IMR-90 (cell line): ENCODE results near the gene ARFGEF3. TPM values are rescaled to one million over a fixed set of nuclear protein-coding genes. Genes with fewer than 3 reads are reported as not detected.

Source experiments
- ATAC-seq: fragments of 200-7000 bp; cut with Tn5 transposase; 2 replicates; pipeline ENCODE4 v1.9.1; 2020; ENCODE audit warnings: low read depth, mild to moderate bottlenecking, moderate library complexity
- BruUV-seq: library from RNA; stranded (reverse); fragments of 400-500 nt; replicated peaks from 2 replicates; lab custom pipeline; 2021; lab: Mats Ljungman, UMichigan
- CTCF ChIA-PET: fragments of 300-600 bp; formaldehyde crosslinking; extraction: SDS; loops from one replicate; lab custom pipeline; 2021; ENCODE audit warnings: antibody characterized with exemption; lab: Yijun Ruan, JAX
- POLR2A ChIA-PET: fragments of 300-600 bp; sonication (Branson Sonifier 250); formaldehyde crosslinking; loops from one replicate; lab custom pipeline; 2022; ENCODE audit warnings: antibody characterized with exemption; ENCODE audit not compliant: unreplicated experiment; lab: Charles Lee
- DNase-seq: peaks from one replicate; pipeline ENCODE4 v3.0.0; 2013
- H2AFZ ChIP-seq: replicated peaks from 2 replicates; pipeline ENCODE3; 2013; ENCODE audit warnings: low read length, mild to moderate bottlenecking; ENCODE audit not compliant: poor library complexity
- H2AK5ac ChIP-seq: 2 replicates; pipeline ENCODE4 v1.6.1; 2013; ENCODE audit warnings: low read depth, low read length, inconsistent platforms
- H2AK9ac ChIP-seq: replicated peaks from 2 replicates; pipeline ENCODE3; 2013; ENCODE audit warnings: mild to moderate bottlenecking, low read depth, low read length, moderate library complexity; ENCODE audit not compliant: poor library complexity
- H2BK120ac ChIP-seq: 2 replicates; pipeline ENCODE4 v1.6.1; 2013; ENCODE audit warnings: low read depth, low read length, inconsistent platforms
- H2BK15ac ChIP-seq: 3 replicates; pipeline ENCODE4 v1.6.1; 2013; ENCODE audit warnings: low read depth, low read length, inconsistent platforms
- H2BK20ac ChIP-seq: 2 replicates; pipeline ENCODE4 v1.6.1; 2013; ENCODE audit warnings: low read depth, mild to moderate bottlenecking, inconsistent platforms, low read length, moderate library complexity
- H2BK5ac ChIP-seq: 2 replicates; pipeline ENCODE4 v1.6.1; 2013; ENCODE audit warnings: mild to moderate bottlenecking, low read depth, low read length, inconsistent platforms; ENCODE audit not compliant: poor library complexity, severe bottlenecking
- H3K14ac ChIP-seq: replicated peaks from 2 replicates; pipeline ENCODE4 v1.6.1; 2013; ENCODE audit warnings: low read depth, low read length, inconsistent platforms
- H3K18ac ChIP-seq: 2 replicates; pipeline ENCODE4 v1.6.1; 2013; ENCODE audit warnings: low read depth, low read length, control low read depth
- H3K23ac ChIP-seq: 2 replicates; pipeline ENCODE4 v1.6.1; 2013; ENCODE audit warnings: low read depth, low read length, inconsistent platforms
- H3K27ac ChIP-seq: 2 replicates; pipeline ENCODE4 v1.5.1; 2013; ENCODE audit warnings: mild to moderate bottlenecking, control low read depth, low read length; ENCODE audit not compliant: insufficient read depth
- H3K27me3 ChIP-seq: 2 replicates; pipeline ENCODE4 v1.6.1; 2013; ENCODE audit warnings: low read length; ENCODE audit not compliant: control insufficient read depth, insufficient read depth
- H3K36me3 ChIP-seq: 2 replicates; pipeline ENCODE4 v1.6.1; 2013; ENCODE audit warnings: low read length, mixed read lengths; ENCODE audit not compliant: control insufficient read depth, insufficient read depth
- H3K4ac ChIP-seq: 2 replicates; pipeline ENCODE4 v1.6.1; 2013; ENCODE audit warnings: low read depth, low read length, inconsistent platforms
- H3K4me1 ChIP-seq: 2 replicates; pipeline ENCODE4 v1.6.1; 2013; ENCODE audit warnings: low read length, mixed read lengths; ENCODE audit not compliant: control insufficient read depth, insufficient read depth
- H3K4me2 ChIP-seq: 2 replicates; pipeline ENCODE4 v1.6.1; 2013; ENCODE audit warnings: low read depth, mild to moderate bottlenecking, control low read depth, low read length, moderate library complexity
- H3K4me3 ChIP-seq: 2 replicates; pipeline ENCODE4 v1.5.1; 2013; ENCODE audit warnings: low read depth, mild to moderate bottlenecking, control low read depth, low read length, moderate library complexity; ENCODE audit not compliant: insufficient read depth
- H3K56ac ChIP-seq: 2 replicates; pipeline ENCODE4 v1.6.1; 2013; ENCODE audit warnings: low read length, inconsistent platforms; ENCODE audit not compliant: insufficient read depth; ENCODE audit errors: extremely low read depth
- H3K79me1 ChIP-seq, 2 experiments: 2 replicates each; pipeline ENCODE4 v1.6.1; 2013; ENCODE audit warnings: low read length in 2 of 2, inconsistent platforms in 1 of 2, low read depth in 1 of 2
- H3K9ac ChIP-seq: 2 replicates; pipeline ENCODE4 v1.6.1; 2013; ENCODE audit warnings: low read depth, low read length, control low read depth
- H3K9me1 ChIP-seq: 2 replicates; pipeline ENCODE4 v1.6.1; 2013; ENCODE audit warnings: low read length, inconsistent platforms; ENCODE audit not compliant: insufficient read depth
- H3K9me3 ChIP-seq: 2 replicates; pipeline ENCODE4 v1.6.1; 2013; ENCODE audit warnings: low read length; ENCODE audit not compliant: control insufficient read depth, insufficient read depth
- H4K20me1 ChIP-seq: 2 replicates; pipeline ENCODE4 v1.6.1; 2013; ENCODE audit warnings: low read length, inconsistent platforms; ENCODE audit not compliant: insufficient read depth
- H4K5ac ChIP-seq: 2 replicates; pipeline ENCODE4 v1.6.1; 2013; ENCODE audit warnings: mild to moderate bottlenecking, low read depth, low read length, control low read depth
- H4K8ac ChIP-seq, 2 experiments: 2 replicates each; pipeline ENCODE4 v1.6.1; 2013; ENCODE audit warnings: low read depth in 2 of 2, low read length in 2 of 2, control low read depth in 1 of 2, inconsistent platforms in 1 of 2
- H4K91ac ChIP-seq: 2 replicates; pipeline ENCODE4 v1.6.1; 2013; ENCODE audit warnings: low read depth, low read length, inconsistent platforms; ENCODE audit not compliant: insufficient read depth
- MAFK ChIP-seq: IDR thresholded peaks from 2 replicates; pipeline ENCODE4 v1.6.1; 2012; ENCODE audit warnings: low read depth, low read length, improper control_type of control experiment
- RAD21 ChIP-seq: IDR thresholded peaks from 2 replicates; pipeline ENCODE4 v1.6.1; 2012; ENCODE audit warnings: low read length, improper control_type of control experiment
- SMC3 ChIP-seq: fragments of 150-350 bp; IDR thresholded peaks from 2 replicates; pipeline ENCODE4 v1.6.1; 2016; ENCODE audit warnings: low read depth, mild to moderate bottlenecking, antibody characterized with exemption, low read length, moderate library complexity
- WGBS, 2 experiments: methylation state at CpG; one replicate each; pipeline versions ENCODE4 v1.1.5 to v1.1.7; 2013; ENCODE audit warnings: missing lambda C conversion rate in 2 of 2; ENCODE audit not compliant: insufficient read length in 1 of 2; ENCODE audit errors: extremely low coverage in 2 of 2; 5-methylcytosine and 5-hydroxymethylcytosine counted together
- dilution Hi-C: fragments of 300-500 bp; cut with HindIII; formaldehyde crosslinking; loops from one replicate; pipeline ENCODE4 v1.14.3; 2018; ENCODE audit warnings: low sequenced_read_pairs; ENCODE audit not compliant: unreplicated experiment
- in situ Hi-C: fragments of 300-500 bp; cut with MboI; formaldehyde crosslinking; loops from 3 replicates; pipeline ENCODE4 v1.14.3; 2019; ENCODE audit warnings: low sequenced_read_pairs, inconsistent platforms, mixed read lengths
- intact Hi-C: fragments of 100-400 bp; cut with micrococcal nuclease; formaldehyde crosslinking; loops from 2 replicates; pipeline ENCODE4 v1.10.0; 2022
- polyA plus RNA-seq, 3 experiments: library from polyadenylated mRNA; depleted of rRNA; stranded (reverse); fragments of >200 nt; gene quantifications; 2 replicates each; pipeline ENCODE4 v1.2.3, GENCODE V29; 2012; ENCODE audit warnings: low replicate concordance in 1 of 3
- total RNA-seq: library from RNA; depleted of rRNA; stranded (reverse); fragments of >200 nt; gene quantifications from 2 replicates; pipeline ENCODE4 v1.2.3, GENCODE V29; 2012
- TF ChIP-seq, protein P1 (sequence below): conservative IDR thresholded peaks from 2 replicates; pipeline ENCODE4 v1.5.1; 2012; ENCODE audit warnings: mild to moderate bottlenecking, low read depth, low read length, improper control_type of control experiment

The ARFGEF3 gene
- total and polyA plus RNA-seq, 2 of the 4 experiments (the other 2 are of a cell fraction): under 0.01 to 0.02 TPM

GRCh38 chr6:138115877-138116660 is 45.7 kb upstream of the ARFGEF3 start:
- no TSS peak for BruUV-seq
- Histone ChIP-seq H2BK15ac (no peak overlapping the region), H2BK120ac (no peak overlapping the region), H3K14ac (no peak overlapping the region), H3K79me1 (no peaks in the 10 kb centered on the region), H3K23ac (no peak overlapping the region), H4K8ac (no peak overlapping the region), H4K91ac (no peak overlapping the region), H2AFZ (no peak overlapping the region), H3K4me2 (no peak overlapping the region), H3K56ac (no peak overlapping the region), H3K18ac (no peak overlapping the region), H2BK5ac (no peak overlapping the region), H3K9me3 (no peaks in the 10 kb centered on the region), H3K36me3 (no peaks in the 10 kb centered on the region), H2BK20ac (no peak overlapping the region), H3K27ac (no peak overlapping the region), H3K9me1 (no peaks in the 10 kb centered on the region), H3K9ac (no peak overlapping the region), H2AK9ac (no peak overlapping the region), H3K27me3 (peaks cover 19% of the 10 kb centered on the region), H4K5ac (no peak overlapping the region), H2AK5ac (no peak overlapping the region), H3K4me1 (no peaks in the 10 kb centered on the region), H4K20me1 (no peaks in the 10 kb centered on the region), H3K4me3 (no peak overlapping the region), H3K4ac (no peak overlapping the region)
- in situ Hi-C loops: loop anchor here (5.0 to 25.0 kb wide), 4 partner anchors 469 to 1246 kb away; partner anchors contain the start of genes CITED2 and REPS1
- ChIA-PET CTCF (interaction anchor here (0.6 to 1.6 kb wide), 6 partner anchors 18 to 651 kb away, joined by 3 to 5 read pairs (median 4); no protein-coding TSS in a partner anchor), POLR2A (no interaction called here)
- intact Hi-C loops: loop anchor here (1.0 to 5.0 kb wide), 10 partner anchors 171 to 1236 kb away; partner anchors contain the start of genes HEBP2 and REPS1
- TF ChIP-seq, protein P1, sequence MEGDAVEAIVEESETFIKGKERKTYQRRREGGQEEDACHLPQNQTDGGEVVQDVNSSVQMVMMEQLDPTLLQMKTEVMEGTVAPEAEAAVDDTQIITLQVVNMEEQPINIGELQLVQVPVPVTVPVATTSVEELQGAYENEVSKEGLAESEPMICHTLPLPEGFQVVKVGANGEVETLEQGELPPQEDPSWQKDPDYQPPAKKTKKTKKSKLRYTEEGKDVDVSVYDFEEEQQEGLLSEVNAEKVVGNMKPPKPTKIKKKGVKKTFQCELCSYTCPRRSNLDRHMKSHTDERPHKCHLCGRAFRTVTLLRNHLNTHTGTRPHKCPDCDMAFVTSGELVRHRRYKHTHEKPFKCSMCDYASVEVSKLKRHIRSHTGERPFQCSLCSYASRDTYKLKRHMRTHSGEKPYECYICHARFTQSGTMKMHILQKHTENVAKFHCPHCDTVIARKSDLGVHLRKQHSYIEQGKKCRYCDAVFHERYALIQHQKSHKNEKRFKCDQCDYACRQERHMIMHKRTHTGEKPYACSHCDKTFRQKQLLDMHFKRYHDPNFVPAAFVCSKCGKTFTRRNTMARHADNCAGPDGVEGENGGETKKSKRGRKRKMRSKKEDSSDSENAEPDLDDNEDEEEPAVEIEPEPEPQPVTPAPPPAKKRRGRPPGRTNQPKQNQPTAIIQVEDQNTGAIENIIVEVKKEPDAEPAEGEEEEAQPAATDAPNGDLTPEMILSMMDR: peak; percentile 87
- TF ChIP-seq MAFK: no peak
- TF ChIP-seq SMC3: peak; percentile 76
- TF ChIP-seq RAD21: peak; percentile 87
- 2% methylated on average over 7 of the region's 13 CpGs; no CpG with 5 or more reads in 1 of the 2 experiments for WGBS, 2 experiments
- dilution Hi-C loops: no loop called here
- DNase-seq: peak; percentile 74
- ATAC-seq: peak; percentile 89
